ENCODE results near the gene CD59.
"Not testable (repeated sequence)": the region's sequence is repeated elsewhere in the genome, so short reads cannot be mapped to it uniquely, and the experiment has no call there.

The CD59 gene

DNA sequence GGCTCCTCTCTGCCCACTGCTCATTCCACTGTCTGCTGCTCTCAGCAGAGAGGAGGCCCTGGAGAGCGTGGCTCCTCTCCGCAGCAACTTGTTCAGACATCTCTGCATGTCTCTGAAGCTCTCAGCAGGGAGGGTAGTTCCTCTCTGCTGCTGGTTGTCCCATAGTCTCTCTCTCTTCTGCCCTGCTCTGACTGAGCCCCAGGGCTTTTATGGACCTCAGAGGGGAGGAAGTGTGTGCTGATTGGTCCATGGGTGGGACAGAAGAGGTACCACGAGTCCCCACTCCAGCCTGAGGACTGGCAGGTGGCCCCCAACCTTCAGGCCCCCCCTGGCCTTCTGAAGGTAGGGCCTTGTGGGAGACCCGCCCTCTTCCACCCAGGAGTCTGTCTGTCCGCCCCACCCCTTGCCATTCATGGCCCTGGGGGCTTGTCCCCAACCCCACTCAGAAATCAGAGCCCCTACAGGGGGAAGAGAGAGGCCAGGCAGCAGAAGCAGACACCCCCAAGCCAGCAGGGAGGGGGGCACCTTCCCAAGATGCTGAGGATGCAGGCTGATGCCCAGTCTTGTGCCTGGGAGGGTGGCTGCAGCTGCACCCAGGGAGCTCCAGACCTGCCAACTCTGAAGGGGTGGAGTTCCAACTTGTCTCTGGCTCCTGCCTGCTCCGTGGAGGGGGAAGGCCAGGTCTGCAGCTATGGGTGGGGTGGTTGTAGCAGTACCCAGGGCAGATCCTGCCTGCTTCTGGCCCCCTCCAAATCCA is 70.7 kb downstream of the CD59 start:
- DNase-seq = no peak

DNA sequence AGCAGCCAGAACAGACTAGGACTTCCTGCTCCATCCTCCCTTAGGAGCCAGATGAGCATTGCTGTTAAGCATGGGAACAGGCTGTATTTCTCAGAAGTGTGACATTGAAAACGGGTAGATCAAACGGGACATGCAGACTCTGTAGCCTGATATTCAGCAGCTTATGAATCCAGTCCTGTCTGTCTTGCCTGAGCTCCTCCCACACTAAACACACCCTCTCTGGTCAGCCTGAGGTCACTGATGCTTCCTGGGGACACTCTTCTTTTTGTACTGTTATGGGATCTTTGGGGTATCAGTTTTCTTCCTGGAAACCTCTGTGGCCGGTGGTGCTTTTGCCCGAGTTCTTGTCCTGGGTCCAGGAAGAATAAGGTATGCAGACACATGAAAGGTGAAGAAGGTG is 71.4 kb downstream of the CD59 start:
- no peak for DNase-seq

DNA sequence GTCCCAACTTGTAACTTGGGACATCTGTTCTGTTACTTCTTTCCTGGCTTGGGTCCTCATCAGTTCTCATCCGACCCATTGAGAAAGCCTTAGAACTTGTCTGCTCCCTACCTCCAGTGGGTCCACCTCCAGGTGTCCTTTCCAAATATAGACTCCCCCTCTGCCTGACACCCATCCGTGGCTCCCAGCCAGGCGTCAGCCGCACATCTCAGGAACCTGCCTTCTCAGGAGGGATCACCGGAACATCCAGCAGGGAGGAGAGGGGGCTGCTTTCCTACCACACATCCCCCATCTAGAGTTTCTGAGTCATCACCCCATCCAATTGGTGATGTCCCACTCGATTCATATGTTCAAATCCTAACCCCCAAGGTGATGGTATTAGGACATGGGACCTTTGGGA is 72.1 kb downstream of the CD59 start:
- DNase-seq = no peak

DNA sequence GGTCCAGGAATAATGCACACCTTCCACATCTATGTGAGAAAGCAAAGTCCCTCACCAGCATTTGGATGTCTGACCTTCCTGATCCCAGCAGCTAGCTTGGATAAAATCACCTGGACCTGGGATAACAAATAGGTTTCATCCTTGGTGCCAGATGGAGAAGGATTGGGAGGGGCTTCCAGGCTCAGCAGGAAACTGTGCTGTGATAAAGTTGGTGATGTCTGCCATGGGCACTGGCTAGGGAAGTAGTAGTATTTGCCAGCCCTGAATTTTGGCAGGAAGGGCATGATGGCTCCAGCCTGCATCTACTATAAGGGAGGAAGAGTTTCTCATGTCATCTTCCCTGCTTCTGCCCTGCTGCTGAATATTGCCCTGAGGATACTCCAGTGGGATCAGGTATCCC is 73.1 kb downstream of the CD59 start:
- no peak for DNase-seq

DNA sequence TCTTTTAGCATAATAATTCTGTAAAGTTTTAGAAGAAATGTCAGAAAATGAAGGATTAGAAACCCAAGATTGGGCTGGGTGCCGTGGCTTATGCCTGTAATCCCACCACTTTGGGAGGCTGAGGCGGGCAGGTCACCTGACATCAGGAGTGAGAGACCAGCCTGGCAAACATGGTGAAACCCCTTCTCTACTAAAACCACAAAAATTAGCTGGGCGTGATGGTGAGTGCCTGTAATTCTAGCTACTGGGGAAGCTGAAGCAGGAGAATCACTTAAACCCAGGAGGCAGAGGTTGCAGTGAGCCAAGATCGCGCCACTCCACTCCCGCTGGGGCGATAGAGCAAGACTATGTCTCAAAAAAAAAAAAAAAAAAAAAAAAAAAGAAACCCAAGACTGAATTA is 74.7 kb downstream of the CD59 start:
- not testable (repeated sequence) for DNase-seq

DNA sequence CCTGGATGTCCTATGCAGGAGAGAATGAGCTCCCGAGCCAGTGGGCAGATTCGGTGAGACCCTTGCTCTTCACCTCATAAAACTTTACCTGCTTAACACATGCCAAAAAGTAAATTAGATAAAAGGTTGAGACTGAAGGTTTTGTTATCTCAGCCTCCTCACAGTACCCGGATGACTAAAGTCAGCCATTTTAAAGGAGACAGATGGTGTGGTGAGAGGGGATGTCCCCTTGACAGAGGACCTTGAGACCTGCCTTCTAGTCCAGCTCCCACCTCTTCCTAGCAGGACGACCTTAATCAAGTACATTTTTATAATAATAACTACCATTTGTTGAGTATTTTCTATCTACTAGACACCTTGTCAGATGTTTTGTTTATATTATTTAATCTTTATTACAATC is 75.3 kb downstream of the CD59 start:
- no peak for DNase-seq

DNA sequence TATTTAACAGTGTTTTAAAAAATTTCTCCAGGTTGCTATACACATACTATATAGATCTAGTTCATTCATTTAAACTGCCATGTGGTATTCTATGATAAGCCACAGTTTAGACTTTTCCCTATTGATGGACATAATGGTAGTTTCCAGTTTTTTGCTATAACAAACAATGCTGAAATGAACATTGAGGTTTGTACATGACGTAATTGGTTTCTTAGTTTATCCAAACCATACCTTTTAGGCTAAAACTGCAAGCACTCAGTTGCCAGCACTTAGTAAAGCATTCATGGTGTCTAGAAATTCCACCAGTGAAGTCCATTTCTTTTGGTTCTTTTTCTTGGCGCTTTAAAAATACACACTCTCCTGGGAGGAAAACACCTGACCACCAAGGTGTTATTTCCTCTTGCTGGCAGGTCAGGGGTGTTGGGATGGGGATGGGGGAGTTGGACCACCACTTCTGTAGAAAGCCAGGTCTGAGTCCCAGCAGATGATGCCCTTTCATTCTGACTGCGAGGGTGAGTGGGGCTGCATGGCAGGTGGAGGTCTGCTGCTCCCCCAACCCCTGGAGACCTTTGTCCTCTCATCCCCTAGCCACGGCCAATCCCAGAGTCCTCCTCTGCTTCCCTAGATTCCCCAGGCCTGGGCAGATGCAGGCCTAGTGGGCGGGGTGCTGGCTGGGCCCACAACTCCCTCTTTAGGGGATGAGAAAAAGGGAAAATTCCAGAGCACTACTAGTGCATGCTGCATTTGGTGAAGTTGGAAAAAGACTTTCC is 76.7 kb downstream of the CD59 start:
- no peak for DNase-seq

DNA sequence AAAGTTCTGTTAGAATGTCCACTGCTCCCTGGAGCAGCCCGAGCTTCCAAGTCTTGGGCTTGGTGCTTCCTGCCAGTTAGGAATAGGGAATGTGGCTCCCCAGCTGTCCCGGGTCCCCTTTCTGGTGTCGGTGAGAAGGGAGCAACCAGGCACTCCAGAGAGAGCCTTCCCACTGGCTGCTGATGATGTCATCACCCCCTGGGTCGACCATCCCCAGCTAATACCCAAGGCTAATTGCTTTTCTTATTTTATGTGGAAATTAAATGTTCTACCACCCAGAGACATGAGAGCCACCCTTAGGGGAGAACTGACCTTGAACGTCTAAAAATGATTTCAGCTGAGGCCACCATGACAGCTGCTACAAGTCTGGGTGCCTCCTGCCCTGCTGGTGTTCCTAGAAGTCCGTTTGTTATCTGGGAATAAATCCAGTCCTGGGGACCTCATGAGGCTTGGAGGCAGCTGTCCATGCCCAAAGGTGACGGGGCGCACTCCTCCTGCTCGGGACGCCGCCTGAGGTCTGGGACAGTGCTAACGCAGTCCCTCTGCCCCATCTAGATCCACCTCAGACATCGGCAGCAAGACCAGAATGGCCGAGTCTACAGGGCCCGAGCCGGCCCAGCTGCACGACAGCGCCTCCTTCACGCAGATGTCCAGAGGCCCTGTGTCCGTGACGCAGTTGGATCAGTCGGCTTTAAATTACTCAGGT is 77.9 kb downstream of the CD59 start:
- no peak for DNase-seq

DNA sequence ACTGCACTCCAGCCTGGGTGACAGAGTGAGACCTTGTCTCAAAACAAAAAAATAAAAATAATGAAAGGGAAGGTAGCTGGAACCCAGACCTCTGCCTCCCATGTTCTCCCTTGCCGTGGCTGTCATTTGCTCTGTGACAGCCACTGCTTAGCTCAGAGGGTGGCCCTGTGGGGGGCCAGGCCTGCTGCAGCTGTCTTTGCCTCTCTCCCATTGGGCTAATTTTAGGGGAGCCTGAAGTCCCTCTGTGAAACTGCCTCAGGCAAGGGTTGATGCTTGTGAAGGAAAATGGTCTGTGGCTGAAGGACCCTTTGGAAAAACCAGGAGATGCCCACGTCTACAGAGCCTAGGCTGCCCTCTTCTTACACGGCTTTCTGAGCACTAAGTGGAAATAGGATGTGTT is 78.5 kb downstream of the CD59 start:
- DNase-seq = no peak

DNA sequence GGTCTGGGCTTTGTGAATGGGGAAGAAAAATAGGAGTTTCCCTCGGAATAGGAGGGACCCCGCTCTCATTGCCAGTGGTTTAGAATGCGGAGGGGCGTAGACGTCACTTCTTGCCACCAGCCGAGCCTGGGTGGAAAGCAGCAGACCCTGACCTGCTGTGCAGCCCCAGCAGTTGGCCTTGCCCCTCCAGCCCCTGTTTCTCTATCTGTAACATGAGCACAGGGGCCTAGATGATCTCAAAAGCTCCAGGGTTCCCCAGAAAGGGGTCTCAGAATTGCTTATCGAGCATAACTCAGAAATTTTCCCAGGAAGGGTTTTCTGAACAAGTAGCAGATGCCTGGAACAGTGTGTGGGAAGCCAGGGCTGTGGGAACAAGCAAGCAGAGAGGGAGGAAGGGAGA is 79.5 kb downstream of the CD59 start:
- DNase-seq = no peak

DNA sequence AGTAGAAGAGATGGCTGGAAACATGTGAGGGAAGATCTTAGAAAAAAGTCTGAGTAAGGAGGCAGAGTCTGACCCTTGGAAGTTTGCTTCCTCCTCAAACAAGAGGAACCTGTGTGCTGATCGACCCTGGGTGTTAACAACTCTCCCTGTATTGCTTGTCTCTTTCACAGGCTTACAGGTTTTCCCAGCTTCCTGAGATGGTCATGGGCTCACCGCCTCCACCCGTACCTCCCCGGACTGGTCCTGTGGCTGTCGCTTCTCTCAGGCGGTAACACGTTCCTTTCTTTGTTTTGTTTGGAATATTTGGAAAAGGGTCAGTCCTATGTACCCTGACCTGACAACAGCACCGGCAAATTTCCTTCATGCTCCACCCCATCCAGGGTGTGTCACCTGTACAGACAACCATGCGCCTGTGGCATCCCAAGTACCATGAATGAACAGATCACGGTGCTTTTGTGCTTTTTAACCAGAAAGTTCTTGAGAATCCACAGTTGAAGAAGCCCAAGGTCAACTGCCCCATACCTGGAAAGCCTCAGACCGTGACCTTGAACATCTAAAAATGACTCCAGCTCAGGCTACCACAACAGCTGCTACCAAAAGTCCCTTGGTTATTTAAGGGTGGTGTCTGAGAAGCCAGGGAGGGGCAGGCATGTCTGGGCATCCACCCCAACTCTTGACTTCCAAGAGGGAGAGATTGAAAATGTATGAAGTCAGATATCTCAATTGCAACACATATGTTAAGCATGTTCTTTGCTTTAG is 80.2 kb downstream of the CD59 start:
- no peak for DNase-seq

DNA sequence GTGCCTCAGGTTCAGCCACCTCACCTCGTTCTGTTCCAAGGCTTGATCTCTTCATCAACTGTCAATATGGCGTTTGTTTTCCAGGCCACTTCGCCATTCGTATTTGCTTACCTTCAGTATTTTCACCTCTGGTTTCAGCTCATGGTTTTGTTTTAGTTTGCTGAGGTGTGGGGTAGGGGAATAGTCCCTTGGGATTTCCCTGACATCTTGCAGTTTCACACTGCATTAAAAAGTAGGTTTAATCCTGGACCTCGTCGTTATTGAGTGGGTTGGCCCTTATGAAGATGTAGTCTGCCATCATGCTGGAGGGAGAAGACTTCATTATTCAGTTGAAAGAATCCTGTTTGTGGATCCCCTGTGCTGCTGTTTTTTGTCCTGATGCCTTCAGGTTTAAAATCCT is 81.6 kb downstream of the CD59 start:
- no peak for DNase-seq
